K562 (cell line): ENCODE data around the gene FAM118B. TPM values are rescaled to one million over a fixed set of nuclear protein-coding genes. Genes with fewer than 3 reads are reported as not detected.

ENCODE experiments used
- ATAC-seq: fragments of 200-7000 bp; cut with Tn5 transposase; 3 replicates; pipeline ENCODE4 v1.9.1; 2020; ENCODE audit warnings: moderate library complexity
- BruUV-seq: library from RNA; stranded (reverse); fragments of 400-500 nt; replicated peaks from 2 replicates; lab custom pipeline; 2021; lab: Mats Ljungman, UMichigan
- CTCF ChIA-PET: fragments of 300-600 bp; formaldehyde crosslinking; extraction: SDS; loops from one replicate; lab custom pipeline; 2021; ENCODE audit warnings: low intra/inter-chr PET ratio; lab: Yijun Ruan, JAX
- POLR2A ChIA-PET: fragments of 300-600, 350-650 bp; sonication (Branson Sonifier 250); formaldehyde crosslinking; extraction: SDS; loops from one replicate; lab custom pipeline; 2021; ENCODE audit warnings: antibody characterized with exemption, inconsistent platforms; lab: Yijun Ruan, JAX
- DNase-seq, 4 experiments: peaks; one replicate each; pipeline versions ENCODE4 v3.0.0 to v3.0.0-alpha.2; 2011 to 2018; ENCODE audit warnings: low spot score in 3 of 4, mixed read lengths in 3 of 4; ENCODE audit errors: extremely low read depth in 1 of 4
- FAIRE-seq: peaks from 2 replicates; lab custom pipeline; 2011; peaks lifted over from hg19 to GRCh38; lab: Jason Lieb, UNC
- H2AFZ ChIP-seq: 2 replicates; pipeline ENCODE4 v1.6.0; 2011; ENCODE audit warnings: low read depth, low read length, control low read depth, inconsistent platforms
- H3K27ac ChIP-seq: fragments of 200-600 bp; 3 replicates; pipeline ENCODE4 v1.8.0; 2011; ENCODE audit warnings: low read depth, mild to moderate bottlenecking, control low read depth, inconsistent platforms, low read length, moderate library complexity, mixed read lengths; ENCODE audit errors: extremely low read depth
- H3K27me3 ChIP-seq, 2 experiments: fragments of 300-600 bp in 1 of 2; 2 replicates in 1 of 2; 3 replicates in 1 of 2; pipeline versions ENCODE4 v1.6.0 to v1.8.0; 2011; ENCODE audit warnings: inconsistent platforms in 2 of 2, low read length in 2 of 2, mild to moderate bottlenecking in 1 of 2, mixed read lengths in 1 of 2, moderate library complexity in 1 of 2; ENCODE audit not compliant: control insufficient read depth in 2 of 2, insufficient read depth in 2 of 2
- H3K36me3 ChIP-seq: fragments of 300-600 bp; 3 replicates; pipeline ENCODE4 v1.8.0; 2011; ENCODE audit warnings: mild to moderate bottlenecking, low read length, inconsistent platforms; ENCODE audit not compliant: control insufficient read depth, insufficient read depth
- H3K4me1 ChIP-seq, 2 experiments: fragments of 200-600 bp in 1 of 2; replicated peaks in 1 of 2; 2 replicates in 1 of 2; 3 replicates in 1 of 2; pipeline versions ENCODE4 v1.5.1 to v1.8.0; 2011; ENCODE audit warnings: inconsistent platforms in 2 of 2, low read length in 2 of 2, mild to moderate bottlenecking in 1 of 2, mixed read lengths in 1 of 2, moderate library complexity in 1 of 2; ENCODE audit not compliant: control insufficient read depth in 2 of 2, insufficient read depth in 2 of 2
- H3K4me2 ChIP-seq: 2 replicates; pipeline ENCODE4 v1.6.1; 2011; ENCODE audit warnings: low read length, control low read depth, inconsistent platforms, mixed read lengths; ENCODE audit not compliant: insufficient read depth
- H3K4me3 ChIP-seq: fragments of 200-600 bp; sonication (generic), shearing (Covaris generic); 2 replicates; pipeline ENCODE4 v1.5.1; 2016; ENCODE audit warnings: control low read depth, inconsistent platforms
- H3K79me2 ChIP-seq: fragments of 200-600 bp; 3 replicates; pipeline ENCODE4 v1.8.0; 2011; ENCODE audit warnings: low read length, inconsistent platforms; ENCODE audit not compliant: control insufficient read depth, insufficient read depth
- H3K9ac ChIP-seq, 2 experiments: 2 replicates each; pipeline versions ENCODE4 v1.6.0 to v1.6.1; 2011; ENCODE audit warnings: low read depth in 2 of 2, low read length in 2 of 2, control low read depth in 1 of 2, inconsistent platforms in 1 of 2, mild to moderate bottlenecking in 1 of 2, mixed read lengths in 1 of 2; ENCODE audit not compliant: insufficient read depth in 1 of 2
- H3K9me1 ChIP-seq: one replicate; pipeline ENCODE4 v1.6.0; 2011; ENCODE audit warnings: inconsistent platforms, mild to moderate bottlenecking, low read length, moderate library complexity; ENCODE audit not compliant: control insufficient read depth, insufficient read depth
- H3K9me3 ChIP-seq: replicated peaks from 2 replicates; pipeline ENCODE4 v1.5.1; 2011; ENCODE audit warnings: low read depth, low read length, inconsistent platforms; ENCODE audit not compliant: control insufficient read depth, insufficient read depth
- H4K20me1 ChIP-seq: replicated peaks from 2 replicates; pipeline ENCODE4 v1.6.1; 2011; ENCODE audit warnings: low read length, inconsistent platforms, mixed read lengths; ENCODE audit not compliant: control insufficient read depth, insufficient read depth
- BACH1 ChIP-seq: fragments of 200-800 bp; sonication (Bioruptor generic); IDR thresholded peaks from 2 replicates; pipeline ENCODE4 v1.6.1; 2016; ENCODE audit warnings: missing genetic modification characterization, missing compliant biosample characterization
- BRCA1 ChIP-seq, 2 experiments: fragments of 450-650 bp in 1 of 2; sonication (generic) in 1 of 2; formaldehyde crosslinking in 1 of 2; IDR thresholded peaks; 2 replicates each; pipeline versions ENCODE4 v1.5.0 to v1.6.1; 2017 to 2020; ENCODE audit warnings: mild to moderate bottlenecking in 1 of 2, missing genetic modification reagents in 1 of 2
- DPF2 ChIP-seq: fragments of 450-650 bp; IDR thresholded peaks from 2 replicates; pipeline ENCODE4 v1.6.1; 2016
- ESRRA ChIP-seq: fragments of 450-650 bp; IDR thresholded peaks from 2 replicates; pipeline ENCODE4 v1.6.1; 2014; ENCODE audit warnings: low read depth, mild to moderate bottlenecking, moderate library complexity, borderline replicate concordance
- GABPA ChIP-seq: fragments of 200-800 bp; sonication (Bioruptor generic); conservative IDR thresholded peaks from 2 replicates; pipeline ENCODE4 v1.6.1; 2016; ENCODE audit warnings: low read depth, missing genetic modification characterization, missing compliant biosample characterization
- JUN ChIP-seq, 2 experiments: sonication (generic) in 1 of 2; formaldehyde crosslinking in 1 of 2; IDR thresholded peaks; 2 replicates each; pipeline versions ENCODE4 v1.6.1 to v1.8.0; 2012 to 2022; ENCODE audit warnings: borderline replicate concordance in 2 of 2, mild to moderate bottlenecking in 2 of 2, improper control_type of control experiment in 1 of 2, low read depth in 1 of 2, low read length in 1 of 2, missing genetic modification reagents in 1 of 2
- KDM5B ChIP-seq: fragments of 200-600 bp; sonication (generic); IDR thresholded peaks from 2 replicates; pipeline ENCODE4 v1.6.1; 2012; ENCODE audit warnings: low read depth, mild to moderate bottlenecking, moderate library complexity, low read length, control low read depth, inconsistent platforms; ENCODE audit not compliant: insufficient replicate concordance
- L3MBTL2 ChIP-seq: fragments of 450-650 bp; IDR thresholded peaks from 2 replicates; pipeline ENCODE4 v1.6.1; 2016; ENCODE audit warnings: mild to moderate bottlenecking, moderate library complexity
- OTX1 ChIP-seq: fragments of 450-650 bp; formaldehyde crosslinking; IDR thresholded peaks from 2 replicates; pipeline ENCODE4 v1.4.0; 2022; ENCODE audit warnings: mild to moderate bottlenecking
- RFX7 ChIP-seq: fragments of 250-450 bp; sonication (Bioruptor Pico); IDR thresholded peaks from 2 replicates; pipeline ENCODE4 v1.5.1; 2021; ENCODE audit warnings: mild to moderate bottlenecking
- RNF219 ChIP-seq: fragments of 250-450 bp; sonication (Bioruptor Pico); IDR thresholded peaks from 2 replicates; pipeline ENCODE4 v1.5.0; 2022; ENCODE audit warnings: mild to moderate bottlenecking
- SRF ChIP-seq, 2 experiments: fragments of 250-450, 450-650 bp in 1 of 2; sonication (Bioruptor Pico) in 1 of 2; sonication (generic) in 1 of 2; formaldehyde crosslinking; IDR thresholded peaks; 2 replicates each; pipeline versions ENCODE4 v1.5.0 to v1.5.1; 2020 to 2022; ENCODE audit warnings: mild to moderate bottlenecking in 1 of 2, missing genetic modification reagents in 1 of 2
- TAF1 ChIP-seq: IDR thresholded peaks from 2 replicates; pipeline ENCODE4 v1.6.1; 2011; ENCODE audit warnings: mild to moderate bottlenecking, low read length, moderate library complexity; ENCODE audit not compliant: insufficient read depth, control insufficient read depth, severe bottlenecking; ENCODE audit errors: extremely low read depth
- TEAD1 ChIP-seq, 2 experiments: fragments of 450-650 bp in 1 of 2; sonication (generic) in 1 of 2; formaldehyde crosslinking; IDR thresholded peaks; 2 replicates each; pipeline versions ENCODE4 v1.4.0 to v1.8.0; 2020 to 2022; ENCODE audit warnings: mild to moderate bottlenecking in 2 of 2, missing genetic modification reagents in 1 of 2
- USF2 ChIP-seq: sonication (generic); formaldehyde crosslinking; IDR thresholded peaks from 2 replicates; pipeline ENCODE4 v1.5.0; 2020; ENCODE audit warnings: missing genetic modification reagents
- WHSC1 ChIP-seq: IDR thresholded peaks from one replicate; pipeline ENCODE4 v1.6.1; 2012; ENCODE audit warnings: low read length, control low read depth, inconsistent platforms
- ZNF384 ChIP-seq: IDR thresholded peaks from 2 replicates; pipeline ENCODE4 v1.6.1; 2012; ENCODE audit warnings: low read depth, low read length, improper control_type of control experiment
- WGBS: fragments of 100-300 bp; shearing (Covaris generic); methylation state at CpG from one replicate; pipeline ENCODE4 v1.1.6; 2016; ENCODE audit warnings: low coverage, mixed read lengths; ENCODE audit not compliant: insufficient coverage; ENCODE audit errors: missing lambda C conversion rate; 5-methylcytosine and 5-hydroxymethylcytosine counted together
- in situ Hi-C: fragments of 300-500 bp; cut with MboI; formaldehyde crosslinking; loops from 4 replicates; pipeline ENCODE4 v1.15.0; 2018; ENCODE audit warnings: inconsistent platforms, mixed read lengths
- intact Hi-C: fragments of 100-400 bp; cut with micrococcal nuclease; formaldehyde crosslinking; loops from 2 replicates; pipeline ENCODE4 v1.14.2; 2022
- polyA plus RNA-seq, 8 experiments: library from polyadenylated mRNA; depleted of rRNA in 4 of 8; stranded (reverse) in 5 of 8; unstranded in 3 of 8; fragments of >200 nt; fragmentation: Nextera tagmentation in 2 of 8; fragmentation: Illumina TruSeq in 1 of 8; extraction: Ambion mirVana in 2 of 8; extraction: Trizol in 1 of 8; gene quantifications; 2 replicates each; pipeline versions ENCODE4 v1.2.1 to v1.2.3, GENCODE V29; 2011 to 2014; ENCODE audit warnings: inconsistent platforms in 1 of 8, missing spikeins in 1 of 8
- total RNA-seq, 7 experiments: library from RNA; depleted of rRNA in 6 of 7; stranded (reverse); fragments of >200 nt in 6 of 7; fragmentation: Illumina TruSeq in 2 of 7; extraction: Trizol in 2 of 7; gene quantifications; 2 replicates each; pipeline versions ENCODE4 v1.2.1 to v1.2.3, GENCODE V29; 2011 to 2021; ENCODE audit warnings: low replicate concordance in 1 of 7

Gene FAM118B
- total and polyA plus RNA-seq, 9 of the 15 experiments (the other 6 are each of a cell fraction or from before 2014, with no cell fraction given): 12.0 to 49.0 (median 22.1) TPM

- in situ Hi-C loops: no loop called here
- 0 out of 2 replicates have a peak, but pooled peaks cover under 1% of the 10 kb centered on the region for H4K20me1 ChIP-seq
- peak within 1 kb of the TSS; percentile 93 for H2AFZ ChIP-seq
- H3K9me3 ChIP-seq: no peaks in the 10 kb centered on the region
- peak; percentile 99 to 100 (median 100) for DNase-seq
- peak; percentile 96 for FAIRE-seq
- H3K9me1 ChIP-seq: no peaks in the 10 kb centered on the region
- H3K27me3 ChIP-seq: no peaks in the 10 kb centered on the region; a peak in 1 of 5 replicates
- peak within 1 kb of the TSS; percentile 93 for H3K4me3 ChIP-seq
- ChIA-PET CTCF (no interaction called here), POLR2A (interaction anchor here (0.6 to 2.5 kb wide), 10 partner anchors 9 to 258 kb away, joined by 3 to 14 read pairs (median 4); partner anchors contain the start of gene TIRAP)
- intact Hi-C loops: loop anchor here (2.0 kb wide), 1 partner anchor 58 kb away; the partner anchor contains the start of genes FAM118B and RPUSD4
- peak within 1 kb of the TSS; percentile 97 for H3K4me2 ChIP-seq
- H3K27ac ChIP-seq: peak within 1 kb of the TSS; percentile 96
- H3K9ac ChIP-seq: peak within 1 kb of the TSS; percentile 99
- H3K4me1 ChIP-seq: peaks cover 4 to 11% of the 10 kb centered on the region in 2 experiments; a peak in 3 of 5 replicates
- peaks cover 51% of the 10 kb centered on the region for H3K79me2 ChIP-seq
- BruUV-seq: TSS peak; percentile 85
- H3K36me3 ChIP-seq: peaks cover 77% of the 10 kb centered on the region
- peak; percentile 98 for ATAC-seq
- under 1% methylated on average over 45 of the region's 64 CpGs for WGBS
- TF ChIP-seq SRF (CRISPR knock-in tag; IDR thresholded peaks at IDR 0.05): peak in 1 of 2 experiments; percentile 56; a peak in 2 of 4 replicates
- 0 out of 2 replicates have a peak, but pooled peaks have one; percentile 29 for TF ChIP-seq OTX1 (CRISPR knock-in tag)
- TF ChIP-seq KDM5B: peak; percentile 66
- peak in 1 of 2 experiments; percentile 38; a peak in 1 of 4 replicates for TF ChIP-seq TEAD1 (CRISPR knock-in tag; IDR thresholded peaks at IDR 0.05)
- peak; percentile 92 for TF ChIP-seq USF2 (CRISPR knock-in tag)
- no peak for TF ChIP-seq DPF2
- TF ChIP-seq GABPA (tag): peak; percentile 98
- no peak for TF ChIP-seq BRCA1 (IDR thresholded peaks at IDR 0.05)
- no peak for TF ChIP-seq BRCA1 (CRISPR knock-in tag; IDR thresholded peaks at IDR 0.05)
- TF ChIP-seq ZNF384: no peak
- no peak for TF ChIP-seq WHSC1
- TF ChIP-seq RNF219 (CRISPR knock-in tag): no peak
- TF ChIP-seq BACH1 (tag): no peak
- TF ChIP-seq RFX7: no peak
- peak; percentile 78; the same call in 1 of the 2 replicates for TF ChIP-seq ESRRA
- TF ChIP-seq JUN (IDR thresholded peaks at IDR 0.05; ENCODE audit: borderline replicate concordance, low read depth, low read length): peak; percentile 10; the same call in 1 of the 2 replicates
- TF ChIP-seq JUN (CRISPR knock-in tag; IDR thresholded peaks at IDR 0.05; ENCODE audit: borderline replicate concordance): no peak
- peak; percentile 92 for TF ChIP-seq TAF1
- peak; percentile 28; the same call in 1 of the 2 replicates for TF ChIP-seq L3MBTL2
These were observed 57.4 kb downstream of the FAM118B start, which contains the start of the genes FOXRED1 and SRPRA for GRCh38 chr11:126268708-126269579. FOXRED1 (plus strand) TSS chr11:126269154; CDS start chr11:126269207, 53 bp downstream. SRPRA (minus strand) TSS chr11:126268895; CDS start chr11:126268804, 91 bp downstream.
